DMS153 treated with DMSO at 0.1 percent for 48 hours (cell line): ENCODE measurements around the gene SMYD3.
"Not testable (repeated sequence)": the region's sequence is repeated elsewhere in the genome, so short reads cannot be mapped to it uniquely, and the experiment has no call there.

Experiments
- DNase-seq: peaks from one replicate; lab custom pipeline; 2025; ENCODE audit not compliant: unreplicated experiment; lab: John Stamatoyannopoulos, UW

Gene SMYD3

GRCh38 chr1:245791410-245792312 is 715.4 kb downstream of the SMYD3 start:
- no peak for DNase-seq

DNA sequence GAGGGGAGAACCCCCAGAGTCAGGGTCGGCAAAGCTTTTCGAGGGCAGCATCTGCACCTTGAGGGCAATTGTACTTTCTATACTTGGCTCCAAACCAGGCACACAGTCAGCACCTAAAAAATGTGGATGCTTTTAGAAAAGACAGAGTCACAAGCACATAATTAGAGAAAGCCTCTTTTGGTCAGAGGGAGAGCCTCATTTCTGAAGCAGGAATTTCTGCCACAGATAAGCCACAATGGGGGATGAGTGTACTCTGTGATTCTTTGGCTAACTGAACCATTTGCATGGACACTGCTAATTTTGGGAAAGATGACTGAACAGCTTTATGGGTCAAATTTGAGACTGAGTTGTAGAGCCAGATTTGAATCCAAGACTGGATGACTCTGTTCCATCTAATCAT is 716.6 kb downstream of the SMYD3 start:
- DNase-seq, result no peak

DNA sequence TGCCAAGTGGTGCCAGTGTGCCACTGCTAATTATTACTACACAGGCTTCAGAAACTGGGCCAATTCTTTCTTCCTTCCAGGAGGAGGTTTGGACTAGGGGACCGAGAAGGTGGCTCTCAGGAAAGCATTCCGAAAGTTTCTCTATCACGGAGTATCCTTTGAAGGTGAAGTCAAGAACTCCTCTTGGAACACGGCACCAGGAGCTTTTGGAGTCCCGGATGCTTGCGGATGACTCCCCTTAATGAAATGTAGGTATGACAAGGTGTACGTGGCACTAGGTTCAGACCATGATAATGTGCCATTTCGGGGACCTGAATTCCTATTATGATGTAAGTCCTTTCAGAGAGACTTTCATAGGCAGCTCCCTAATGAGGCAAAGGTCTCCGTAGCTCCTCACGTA is 718.2 kb downstream of the SMYD3 start:
- DNase-seq, result no peak

GRCh38 chr1:245788269-245788668 is 718.8 kb downstream of the SMYD3 start:
- DNase-seq, result no peak

GRCh38 chr1:245786948-245787347 is 720.1 kb downstream of the SMYD3 start:
- DNase-seq, result no peak

DNA sequence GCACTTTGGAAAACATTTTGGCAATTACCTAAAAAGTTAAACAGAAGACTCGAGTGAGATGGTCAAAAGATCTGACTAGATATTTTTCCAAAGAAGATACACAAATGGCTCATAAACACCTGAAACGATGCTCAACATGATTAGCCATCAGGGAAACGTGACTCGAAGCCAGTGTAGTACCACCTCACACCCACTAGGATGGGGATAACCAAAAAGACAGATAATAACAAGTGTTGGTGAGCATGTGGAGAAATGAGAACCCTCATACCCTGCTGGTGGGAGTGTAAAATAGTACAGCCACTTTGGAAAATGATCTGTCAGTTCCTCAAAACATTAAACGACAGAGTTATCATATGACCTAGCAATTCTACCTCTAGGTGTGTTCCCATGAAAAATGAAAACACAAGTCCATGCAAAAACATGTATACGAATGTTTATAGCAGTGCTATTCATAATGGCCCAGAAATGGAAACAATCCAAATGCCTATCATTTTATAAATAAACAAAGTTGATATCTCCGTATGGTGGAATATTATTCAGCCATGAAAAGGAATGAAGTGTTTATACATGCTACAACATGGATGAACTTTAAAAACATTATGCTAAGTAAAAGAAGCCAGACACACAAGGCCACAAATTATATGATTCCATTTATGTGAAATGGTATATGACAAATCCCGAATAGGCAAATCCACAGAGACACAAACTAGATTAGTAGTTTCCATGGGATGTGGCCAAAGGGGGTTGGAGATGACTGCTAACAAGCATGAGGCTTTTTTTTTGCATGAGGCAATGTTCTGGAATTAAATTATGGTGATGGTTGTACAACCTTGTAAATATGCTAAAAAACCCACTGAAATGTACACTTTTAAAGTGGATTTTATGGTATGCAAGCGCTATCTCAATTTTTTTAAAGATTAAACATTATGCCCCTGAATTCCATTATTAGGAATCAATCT is 727.0 kb downstream of the SMYD3 start:
- DNase-seq, result no peak

DNA sequence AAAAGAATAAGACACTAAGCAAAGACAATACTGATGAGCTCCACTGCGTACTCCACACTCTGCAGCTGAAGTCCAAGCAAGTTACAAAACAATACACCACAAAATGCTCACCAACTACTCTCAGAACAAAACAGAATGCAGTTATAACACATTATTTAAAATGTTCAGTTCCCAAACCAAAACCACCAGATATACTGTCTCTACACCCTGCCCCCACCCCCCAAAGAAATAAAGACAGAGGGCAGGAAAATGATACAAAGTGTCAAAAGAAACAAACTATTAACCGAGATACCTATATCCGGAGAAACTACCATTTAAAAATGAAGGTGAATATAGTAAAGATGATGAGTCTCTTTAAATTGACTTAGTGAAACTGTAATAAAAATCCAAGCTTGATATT is 729.3 kb downstream of the SMYD3 start:
- DNase-seq, result no peak

- DNase-seq, result peak; percentile 85
These were observed 730.3 kb downstream of the SMYD3 start for GRCh38 chr1:245776694-245777332.

GRCh38 chr1:245776139-245776538 is 730.9 kb downstream of the SMYD3 start:
- DNase-seq, result peak; percentile 68

- DNase-seq, result not testable (repeated sequence)
These were observed 732.1 kb downstream of the SMYD3 start for GRCh38 chr1:245774931-245775330.

GRCh38 chr1:245774196-245774595 is 732.9 kb downstream of the SMYD3 start:
- DNase-seq, result no peak

DNA sequence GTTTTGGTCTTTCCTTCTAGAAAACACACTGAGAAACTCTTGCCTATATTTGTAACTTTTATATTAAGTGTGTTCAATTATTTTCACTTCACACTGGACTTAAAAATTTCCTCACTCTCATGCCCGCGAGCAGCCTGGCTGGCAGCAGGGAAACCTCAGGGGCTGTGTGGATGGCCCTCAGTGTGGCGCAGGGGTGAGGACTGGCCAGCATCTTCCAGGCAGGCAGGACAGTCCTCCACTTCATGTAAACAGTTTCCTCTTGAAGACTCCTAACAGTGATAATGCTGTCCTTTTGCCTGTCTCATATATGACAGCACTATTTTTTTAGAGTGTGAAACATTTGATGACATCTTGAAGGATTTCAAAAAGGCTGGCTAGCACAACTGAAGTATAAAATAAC is 733.7 kb downstream of the SMYD3 start:
- DNase-seq, result no peak

GRCh38 chr1:245772739-245773138 is 734.3 kb downstream of the SMYD3 start:
- no peak for DNase-seq

DNA sequence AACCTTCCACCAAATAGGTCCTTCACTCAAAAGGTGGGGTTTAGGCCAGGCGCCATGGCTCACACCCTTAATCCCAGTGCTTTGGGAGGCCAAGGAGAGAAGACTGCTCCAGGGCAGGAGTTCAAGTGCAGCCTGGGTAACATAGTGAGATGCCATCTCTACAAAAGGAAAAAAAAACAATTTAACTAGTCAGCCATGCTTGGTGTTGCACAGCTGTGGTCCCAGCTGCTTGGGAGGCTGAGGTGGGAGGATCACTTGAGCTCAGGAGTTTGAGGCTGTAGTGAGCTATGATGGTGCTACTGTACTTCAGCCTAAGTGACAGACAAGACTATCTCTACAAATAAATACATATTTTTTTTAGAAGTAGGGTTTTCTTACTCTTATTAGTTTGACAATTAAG is 734.8 kb downstream of the SMYD3 start:
- DNase-seq, result no peak

DNA sequence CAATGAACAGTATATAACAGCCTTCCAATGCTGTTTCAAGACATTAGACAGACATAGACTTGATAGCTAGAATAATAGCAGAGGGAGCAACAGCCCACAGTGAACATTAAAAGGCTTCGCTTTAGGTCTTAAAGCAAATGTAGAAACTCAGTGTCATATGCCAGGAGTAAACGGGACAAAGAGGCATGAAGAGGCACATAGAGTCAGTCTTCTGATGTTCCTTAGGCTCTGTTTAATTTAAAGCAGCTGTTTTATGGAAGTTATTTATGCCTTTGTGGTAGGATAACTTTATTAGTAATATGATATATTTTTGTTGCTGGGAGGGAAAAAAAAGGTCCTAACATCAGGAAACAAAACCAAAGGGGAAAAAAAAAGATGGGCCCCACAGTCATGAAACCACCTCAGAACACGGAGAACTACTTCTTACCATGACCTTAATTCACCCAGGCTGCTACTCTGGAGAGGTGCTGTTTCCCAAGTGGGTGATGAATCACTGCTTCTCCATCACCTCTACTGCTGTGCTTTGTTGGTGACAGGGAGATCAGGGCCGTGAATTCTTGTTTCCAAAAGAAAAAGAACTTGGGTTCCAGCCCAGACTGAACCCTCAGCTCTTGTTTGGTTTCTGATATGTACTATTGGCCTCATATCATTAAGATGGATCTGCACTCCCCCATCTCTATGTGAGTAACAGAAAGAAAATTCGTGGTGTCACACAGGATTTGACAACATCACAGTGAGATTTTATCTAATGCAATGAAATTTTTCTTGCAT is 735.4 kb downstream of the SMYD3 start:
- no peak for DNase-seq

DNA sequence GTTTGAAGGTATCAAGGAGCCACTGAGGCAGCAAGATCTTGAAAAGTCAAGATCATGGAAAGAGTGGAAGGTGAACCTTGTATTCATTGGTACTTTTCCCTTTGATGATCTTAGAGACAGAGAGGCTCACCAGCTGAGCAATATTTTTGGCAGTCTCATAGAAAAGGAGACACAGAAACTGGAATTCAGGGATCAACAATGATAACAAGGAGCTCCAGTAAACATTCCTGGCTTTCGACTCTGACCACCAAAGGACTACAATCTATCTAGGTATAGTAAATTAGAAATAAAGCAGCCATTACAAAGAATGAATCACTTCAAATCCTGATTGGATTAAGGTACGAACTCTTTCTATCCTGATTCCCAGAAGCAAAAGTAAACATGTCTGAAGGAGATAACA is 736.9 kb downstream of the SMYD3 start:
- no peak for DNase-seq

GRCh38 chr1:245768596-245768995 is 738.5 kb downstream of the SMYD3 start:
- DNase-seq, result no peak

DNA sequence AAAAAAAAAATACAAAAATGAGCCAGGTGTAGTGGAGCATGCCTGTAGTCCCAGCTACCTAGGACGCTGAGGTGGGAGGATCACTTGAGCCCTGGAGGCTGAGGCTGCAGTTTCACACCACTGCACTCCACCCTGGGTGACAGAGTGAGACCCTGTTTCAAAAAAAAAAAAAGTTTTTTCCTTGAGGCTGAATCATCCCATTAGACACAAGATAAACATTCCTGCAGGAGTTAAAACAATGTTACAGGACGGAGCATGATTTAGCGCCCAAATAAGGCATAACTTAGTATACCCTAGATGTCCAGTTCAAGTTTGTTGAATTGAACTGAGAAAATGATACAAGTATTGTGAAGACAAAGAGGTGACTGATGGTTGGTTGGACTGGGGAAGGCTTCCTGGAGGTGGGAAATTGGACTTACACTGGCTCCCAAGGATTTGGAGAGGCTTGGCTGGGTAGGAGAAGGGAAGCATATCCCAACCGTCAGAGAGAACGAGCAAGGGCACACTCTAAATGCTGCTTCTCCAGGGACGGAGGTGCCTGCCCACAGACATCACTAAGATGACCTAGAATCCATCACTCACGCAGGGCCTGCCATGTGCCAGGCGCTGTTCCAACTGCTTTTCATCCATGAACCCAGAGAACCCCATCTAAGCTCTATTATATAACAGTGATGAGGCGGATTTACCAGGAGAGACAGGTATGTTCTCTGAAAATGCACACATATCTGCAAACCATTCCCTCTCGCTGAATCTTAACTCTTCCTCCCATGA is 741.7 kb downstream of the SMYD3 start:
- DNase-seq, result no peak

GRCh38 chr1:245763873-245764331 is 743.2 kb downstream of the SMYD3 start:
- no peak for DNase-seq
